NK-92 (cell line): ENCODE measurements around the gene CCDC97.

Experiments
- DNase-seq: peaks from one replicate; lab custom pipeline; 2025; ENCODE audit not compliant: unreplicated experiment; lab: John Stamatoyannopoulos, UW

The CCDC97 gene

DNA sequence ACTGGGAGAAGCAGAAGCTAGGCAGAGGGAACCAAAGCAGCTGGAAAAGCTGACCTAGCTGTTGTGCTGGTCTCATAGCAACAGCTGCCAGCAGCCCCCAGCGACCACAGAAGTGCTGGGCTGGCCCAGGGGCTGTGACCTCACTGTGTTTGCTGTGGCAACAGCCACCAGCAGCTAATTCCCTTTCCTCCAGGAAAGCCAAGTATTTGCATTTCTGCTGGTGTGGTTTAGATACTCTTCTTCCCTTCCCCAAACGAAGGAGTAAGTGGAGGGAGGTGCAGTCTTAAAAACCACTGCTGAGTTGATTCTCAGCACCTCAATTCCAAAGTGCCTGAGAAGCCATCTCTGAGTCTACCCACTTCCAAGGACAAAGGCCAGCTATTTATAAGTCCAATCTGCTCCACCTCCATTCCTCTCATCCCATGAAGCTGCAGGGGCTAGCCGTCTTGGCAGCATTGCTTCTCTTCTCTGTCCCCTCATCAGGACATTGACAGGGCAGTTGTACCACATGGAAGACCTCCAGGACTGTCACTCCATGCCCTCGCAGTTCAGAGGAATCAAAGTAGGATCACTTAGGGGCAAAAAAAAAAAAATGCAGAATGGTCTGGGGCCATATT lies 11.5 kb upstream of the CCDC97 start:
- DNase-seq: no peak

DNA sequence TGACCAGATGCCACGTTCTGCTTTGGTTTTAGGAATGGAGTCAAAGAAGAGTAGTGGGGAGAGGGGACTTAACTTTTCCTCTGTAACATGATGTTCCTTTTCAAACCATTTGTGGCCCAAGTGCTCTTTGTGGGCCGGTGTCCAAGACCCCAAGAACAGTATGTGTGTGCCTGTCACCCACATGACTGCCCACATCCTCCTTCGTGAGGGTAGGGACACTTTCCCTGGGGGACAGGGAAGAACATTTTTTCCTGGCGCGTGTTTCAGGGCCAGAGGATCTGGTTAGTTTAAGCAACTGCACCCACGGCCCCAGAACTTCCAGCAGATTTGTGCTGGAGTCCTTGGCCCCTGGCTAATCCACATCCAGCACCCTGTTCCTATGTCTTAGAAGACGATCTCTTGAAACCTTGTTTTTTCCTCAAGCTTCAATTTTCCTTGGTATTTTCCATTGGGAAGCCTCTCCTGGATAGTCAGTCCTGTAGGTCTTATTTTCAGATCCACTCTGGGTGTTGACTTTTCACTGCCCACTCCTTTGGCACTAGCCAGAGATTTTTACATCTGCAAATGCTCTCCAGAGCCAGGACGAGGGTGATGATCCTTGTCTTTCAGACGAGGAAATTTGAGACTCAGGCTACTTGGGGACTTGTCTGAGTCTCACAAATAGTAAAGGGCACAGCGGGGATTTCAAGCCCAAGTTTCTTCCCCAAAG lies 10.8 kb upstream of the CCDC97 start:
- no peak for DNase-seq

- DNase-seq: no peak
Measured at GRCh38 chr19:41299755-41300089, 10.2 kb upstream of the CCDC97 start.

DNA sequence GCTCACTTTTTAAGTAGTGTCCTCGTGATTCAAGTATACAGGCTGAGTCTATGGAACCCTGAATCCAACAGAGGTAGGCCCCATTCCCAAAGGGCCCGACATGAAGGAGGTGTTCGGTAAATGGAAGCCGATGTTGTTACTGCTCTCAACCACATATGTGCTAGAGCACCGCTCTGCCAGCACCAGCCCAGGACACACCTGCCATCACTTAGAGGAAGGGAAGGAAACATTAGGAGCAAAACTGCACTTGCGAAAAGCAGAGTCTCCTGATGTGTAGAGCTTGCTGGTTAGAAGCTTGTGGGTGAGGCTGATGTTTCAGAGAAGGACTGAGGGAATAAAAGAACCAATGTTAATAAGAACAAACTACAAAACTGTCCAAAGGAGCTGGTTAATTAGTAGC lies 9.4 kb upstream of the CCDC97 start:
- no peak for DNase-seq

DNA sequence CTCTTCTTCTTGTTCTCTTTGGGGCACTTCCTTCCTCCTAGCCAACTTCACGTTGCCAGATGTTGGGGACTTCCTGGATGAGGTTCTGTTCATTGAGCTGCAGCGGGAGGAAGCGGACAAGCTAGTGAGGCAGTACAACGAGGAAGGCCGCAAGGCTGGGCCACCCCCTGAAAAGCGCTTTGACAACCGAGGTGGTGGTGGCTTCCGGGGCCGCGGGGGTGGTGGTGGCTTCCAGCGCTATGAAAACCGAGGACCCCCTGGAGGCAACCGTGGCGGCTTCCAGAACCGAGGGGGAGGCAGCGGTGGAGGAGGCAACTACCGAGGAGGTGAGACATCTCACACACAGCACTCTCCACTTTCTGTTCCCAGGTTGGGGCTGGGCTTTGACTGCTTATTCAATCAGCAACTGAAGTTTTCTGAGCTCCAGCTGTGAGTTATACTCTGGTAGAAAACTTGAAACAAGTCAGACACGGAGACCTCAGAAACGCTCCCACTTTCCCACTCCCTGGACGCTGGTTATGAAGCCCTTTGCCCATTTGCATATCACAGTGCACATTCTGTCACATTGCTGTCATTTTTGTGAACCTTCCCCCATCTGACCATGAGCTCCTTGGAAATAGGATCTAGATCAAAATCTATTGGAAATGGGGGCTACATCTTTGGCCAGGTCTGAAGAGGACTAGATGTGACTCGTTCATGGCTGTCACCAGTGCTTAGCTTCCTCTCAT lies 7.2 kb upstream of the CCDC97 start:
- DNase-seq: no peak

DNA sequence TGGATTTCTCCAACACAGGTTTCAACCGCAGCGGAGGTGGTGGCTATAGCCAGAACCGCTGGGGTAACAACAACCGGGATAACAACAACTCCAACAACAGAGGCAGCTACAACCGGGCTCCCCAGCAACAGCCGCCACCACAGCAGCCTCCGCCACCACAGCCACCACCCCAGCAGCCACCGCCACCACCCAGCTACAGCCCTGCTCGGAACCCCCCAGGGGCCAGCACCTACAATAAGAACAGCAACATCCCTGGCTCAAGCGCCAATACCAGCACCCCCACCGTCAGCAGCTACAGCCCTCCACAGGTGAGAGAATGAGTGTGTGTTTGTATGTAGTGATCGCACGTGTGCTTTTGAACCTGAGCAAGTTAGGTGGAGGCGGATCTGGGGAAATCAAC lies 6.0 kb upstream of the CCDC97 start:
- DNase-seq: no peak

- no peak for DNase-seq
Measured at GRCh38 chr19:41304706-41305483, 5.1 kb upstream of the CCDC97 start.

DNA sequence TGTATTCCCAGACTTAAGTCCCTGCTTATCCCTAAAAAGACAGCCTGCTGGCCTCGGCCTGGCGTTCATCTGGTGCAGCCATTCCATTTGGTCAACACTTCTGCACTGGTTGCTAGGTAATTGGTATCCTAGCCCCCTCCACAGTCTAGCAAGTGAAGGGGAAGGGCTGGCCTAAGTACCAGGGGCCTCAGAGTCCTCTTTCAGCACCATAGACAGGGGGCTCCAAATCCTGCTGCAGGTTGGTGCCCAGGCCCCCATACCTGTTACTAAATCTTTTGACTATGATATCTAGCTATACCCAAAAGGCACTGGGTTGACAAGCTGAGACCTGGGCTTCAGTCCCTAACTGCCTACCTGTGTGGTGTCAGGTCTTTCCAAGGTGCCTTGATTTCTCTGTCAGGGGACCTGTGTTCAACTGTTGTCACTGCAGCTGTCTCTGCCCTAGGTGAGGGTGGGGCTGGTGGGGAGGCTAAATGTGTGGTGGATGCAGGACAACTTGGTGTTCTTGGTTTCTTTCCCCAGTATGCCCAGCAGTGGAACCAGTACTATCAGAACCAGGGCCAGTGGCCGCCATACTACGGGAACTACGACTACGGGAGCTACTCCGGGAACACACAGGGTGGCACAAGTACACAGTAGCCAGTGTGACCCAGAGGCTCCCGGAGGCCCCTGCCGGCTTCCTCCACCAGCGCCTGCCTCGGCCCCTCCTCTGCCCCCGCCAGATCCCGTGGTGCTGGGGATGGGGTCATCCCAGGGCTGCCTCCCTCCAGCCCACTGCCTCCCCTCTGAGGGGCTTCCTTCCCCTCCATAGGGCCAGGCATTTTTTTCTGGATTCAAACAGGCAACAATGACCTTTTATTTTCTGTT lies 3.8 kb upstream of the CCDC97 start:
- DNase-seq: no peak

DNA sequence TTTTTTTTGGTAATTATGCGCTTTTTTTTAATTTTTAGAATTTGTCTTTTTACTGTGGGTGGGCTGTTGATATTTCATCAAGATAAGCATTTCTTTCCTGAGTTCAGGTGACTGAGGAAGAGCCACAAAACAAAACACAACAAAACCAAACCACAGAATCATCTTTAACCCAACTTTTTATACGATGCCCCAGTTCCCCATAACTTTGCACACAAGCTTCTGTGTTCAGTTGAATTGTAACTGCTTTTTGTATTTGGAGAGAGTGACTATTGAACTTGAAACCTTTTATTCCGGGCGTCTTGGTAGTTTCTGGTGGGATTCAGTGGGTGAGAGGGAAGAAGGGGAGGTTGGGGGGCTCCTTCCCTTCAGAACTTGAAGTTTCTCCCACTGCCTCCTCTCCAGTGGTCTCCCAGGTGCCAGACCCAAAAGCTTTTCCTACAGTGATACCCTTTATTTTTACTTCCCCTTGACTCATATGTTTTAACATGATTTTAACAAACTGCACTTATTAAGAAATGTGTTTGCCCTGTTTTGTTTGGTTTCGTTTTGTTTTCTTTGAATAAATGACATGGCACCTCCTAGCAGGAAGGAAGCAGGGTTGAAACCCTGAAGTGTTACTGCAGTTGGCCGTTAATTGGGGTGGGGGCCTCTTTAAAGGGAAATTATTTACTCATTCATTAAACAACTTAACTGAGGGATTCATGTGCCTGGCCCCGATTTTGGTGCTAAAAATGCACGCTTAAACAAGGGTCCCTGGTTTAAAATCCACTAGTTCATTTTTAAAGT lies 2.7 kb upstream of the CCDC97 start:
- DNase-seq: no peak

DNA sequence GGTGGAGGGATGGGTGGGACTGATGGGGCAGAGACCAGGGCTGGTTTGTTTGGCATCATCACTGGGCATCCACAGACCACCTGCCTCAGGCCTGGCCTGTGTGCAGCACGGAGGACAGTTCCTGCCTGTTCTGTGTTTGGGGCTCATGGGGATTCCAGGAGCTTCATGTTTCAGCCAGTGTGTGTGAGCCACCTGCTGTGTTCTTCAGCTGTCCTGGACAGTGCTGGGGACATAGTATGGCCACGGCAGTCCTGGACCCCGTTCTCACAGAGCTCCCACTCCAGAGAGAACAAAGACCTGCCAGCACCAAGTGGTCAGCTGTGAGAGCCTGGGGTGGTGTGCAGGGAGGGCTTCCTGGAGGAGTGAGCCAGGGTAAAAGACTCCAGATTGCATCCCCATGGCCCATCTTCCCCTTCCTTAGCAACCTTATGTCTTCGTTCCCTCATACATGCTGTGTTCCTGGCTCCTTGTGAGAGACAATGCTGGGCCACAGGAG lies 2.0 kb upstream of the CCDC97 start:
- no peak for DNase-seq

DNA sequence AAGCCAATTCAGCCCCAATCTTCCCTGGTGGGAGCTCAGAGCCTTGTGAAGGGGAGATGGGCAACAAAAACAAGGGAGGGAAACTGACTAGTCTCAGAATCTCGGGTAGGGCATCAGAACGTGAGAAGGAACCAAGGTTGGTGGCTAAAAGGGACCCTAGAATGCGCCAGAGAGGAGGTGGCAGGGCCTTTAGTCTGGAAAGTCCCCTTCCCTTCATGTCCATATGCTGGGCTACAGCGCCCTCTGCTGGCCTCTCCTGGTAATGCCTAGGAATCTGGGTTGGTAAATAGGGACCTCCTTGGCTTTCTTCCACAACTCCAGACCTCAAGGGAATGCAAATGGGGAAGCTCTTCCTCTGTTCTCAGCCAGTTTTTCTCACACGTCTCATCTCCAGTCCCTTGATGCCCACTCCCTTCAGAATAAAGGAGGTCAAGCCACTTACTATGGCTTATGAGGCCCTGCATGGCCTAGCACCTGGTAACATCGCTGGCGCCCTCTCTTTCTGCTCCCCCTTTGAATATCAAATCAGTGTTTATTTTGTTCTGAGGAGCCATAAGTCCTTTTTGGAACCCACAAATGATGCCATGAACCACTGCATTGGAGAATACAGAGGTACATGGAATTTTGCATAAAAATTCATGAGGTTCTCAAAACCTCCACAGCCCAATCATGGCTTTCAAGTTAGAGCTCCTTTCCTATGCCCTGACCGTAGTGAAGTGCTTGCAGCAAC lies 1.4 kb upstream of the CCDC97 start:
- DNase-seq: peak; percentile 77

- no peak for DNase-seq
Measured at GRCh38 chr19:41309180-41310032, 566 bp upstream of the CCDC97 start.

DNA sequence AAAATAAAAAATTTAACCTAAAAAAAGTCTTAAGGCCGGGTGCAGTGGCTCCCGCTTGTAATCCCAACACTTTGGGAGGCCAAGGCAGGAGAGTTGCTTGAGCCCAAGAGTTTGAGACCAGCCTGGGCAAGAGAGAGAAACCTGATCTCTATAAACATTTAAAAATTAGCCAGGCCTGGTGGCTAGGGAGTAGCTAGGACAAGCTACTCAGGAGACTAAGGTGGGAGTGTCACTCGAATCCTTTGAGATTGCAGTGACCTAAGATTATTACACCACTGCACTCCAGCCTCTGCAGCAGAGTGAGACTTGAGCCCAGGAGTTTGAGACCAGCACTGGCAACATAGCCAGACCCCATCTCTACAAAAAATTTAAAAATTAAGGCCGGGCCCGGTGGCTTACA lies 1.1 kb downstream of the CCDC97 start:
- DNase-seq: no peak

- no peak for DNase-seq
Measured at GRCh38 chr19:41311613-41312012, 1.6 kb downstream of the CCDC97 start.

- no peak for DNase-seq
Measured at GRCh38 chr19:41316306-41316920, 6.4 kb downstream of the CCDC97 start.

DNA sequence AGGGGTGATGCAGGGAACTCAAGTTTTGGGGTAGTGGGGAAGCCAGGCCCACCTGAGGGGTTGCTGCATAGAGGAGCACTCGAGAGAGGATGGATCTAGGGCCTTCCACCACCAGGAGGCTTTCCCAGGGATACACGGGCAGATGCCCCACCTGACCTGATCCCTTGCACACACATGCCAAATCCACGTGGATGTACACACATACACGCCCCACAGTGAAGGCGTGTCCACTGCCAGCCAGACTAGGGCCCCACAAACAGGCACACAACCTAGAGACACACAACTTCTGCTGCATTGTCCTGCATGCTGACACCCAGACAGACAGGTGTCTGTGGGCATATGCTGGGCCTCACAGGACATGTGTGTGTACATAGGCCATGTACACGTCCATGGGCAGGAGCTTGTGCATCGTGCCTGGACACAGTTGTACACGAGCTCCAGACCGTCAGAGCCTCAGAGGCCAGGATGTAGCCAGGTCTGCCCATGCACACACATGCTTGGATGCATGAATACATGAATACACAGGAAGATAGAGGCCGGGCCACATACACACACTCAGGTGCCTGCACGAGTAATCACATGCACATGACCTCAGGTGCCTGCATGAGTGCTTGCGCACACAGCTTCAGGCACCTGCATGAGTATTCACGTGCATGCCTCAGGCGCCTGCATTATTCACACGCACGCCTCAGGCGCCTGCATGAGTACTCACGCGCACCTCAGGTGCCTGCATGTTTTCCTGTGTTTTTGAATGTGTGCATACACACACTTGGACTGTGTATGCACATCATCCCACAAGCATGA lies 8.9 kb downstream of the CCDC97 start:
- no peak for DNase-seq
